ENCODE results near the gene GTF2H2.
"Not testable (repeated sequence)": the region's sequence is repeated elsewhere in the genome, so short reads cannot be mapped to it uniquely, and the experiment has no call there.

DNA sequence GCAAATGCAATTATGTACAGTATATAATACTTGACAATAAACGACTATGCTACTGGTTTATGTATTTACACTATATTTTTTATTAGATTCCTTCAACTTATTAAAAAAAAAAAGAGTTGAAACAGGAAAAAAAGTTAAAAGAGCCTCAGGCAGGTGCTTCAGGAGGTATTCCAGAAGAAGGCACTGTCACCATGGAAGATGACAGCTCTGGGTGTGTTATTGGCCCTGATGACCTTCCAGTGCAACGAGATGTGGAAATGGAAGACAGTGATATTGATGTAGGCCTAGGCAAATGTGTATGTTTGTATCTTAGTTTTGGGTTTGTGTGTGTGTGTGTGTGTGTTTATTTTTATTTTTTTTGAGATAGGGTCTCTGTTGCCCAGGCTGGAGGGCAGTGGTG lies 22.3 kb upstream of the GTF2H2 start:
- TF ChIP-seq EZH2 (IDR thresholded peaks at IDR 0.05); POLR2AphosphoS5 (IDR thresholded peaks at IDR 0.05; ENCODE audit: borderline replicate concordance, low read depth, low read length); FOXP2 (optimal IDR thresholded peaks at IDR 0.05; ENCODE audit: control extremely low read depth, extremely low read length, insufficient read depth): not testable (repeated sequence)
